ENCODE results near the gene UBE2B. TPM values are rescaled to one million over a fixed set of nuclear protein-coding genes. Genes with fewer than 3 reads are reported as not detected.
"Not testable (repeated sequence)": the region's sequence is repeated elsewhere in the genome, so short reads cannot be mapped to it uniquely, and the experiment has no call there.

The UBE2B gene
- total RNA-seq = 89.4 TPM

- DNase-seq (ENCODE audit: low spot score) = peak; percentile 99
Measured at GRCh38 chr5:134370871-134371833, at the start of gene UBE2B. TSS of gene UBE2B (plus strand) at chr5:134371569. CDS start at chr5:134371596, 27 bp downstream.

DNA sequence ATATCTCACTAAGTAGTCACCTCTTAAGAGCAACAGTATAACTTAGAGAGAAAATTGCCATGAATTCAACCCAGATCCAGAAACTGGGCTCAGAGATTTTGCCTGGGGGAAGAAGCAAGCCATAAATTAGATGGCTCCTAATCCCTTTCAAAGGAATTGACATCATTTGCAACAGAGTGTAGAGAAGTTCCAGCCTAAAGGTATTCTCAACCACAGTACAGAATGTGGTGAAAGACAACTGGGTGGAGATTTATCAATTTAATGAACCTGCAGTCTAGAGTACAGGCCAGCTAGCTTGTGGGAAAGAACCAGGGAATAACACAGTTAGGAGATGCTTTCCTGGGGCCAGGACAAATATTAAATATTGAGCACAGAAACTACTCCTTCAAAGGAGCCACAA, 44.0 kb upstream of the UBE2B start:
- no peak for DNase-seq (ENCODE audit: low spot score)

DNA sequence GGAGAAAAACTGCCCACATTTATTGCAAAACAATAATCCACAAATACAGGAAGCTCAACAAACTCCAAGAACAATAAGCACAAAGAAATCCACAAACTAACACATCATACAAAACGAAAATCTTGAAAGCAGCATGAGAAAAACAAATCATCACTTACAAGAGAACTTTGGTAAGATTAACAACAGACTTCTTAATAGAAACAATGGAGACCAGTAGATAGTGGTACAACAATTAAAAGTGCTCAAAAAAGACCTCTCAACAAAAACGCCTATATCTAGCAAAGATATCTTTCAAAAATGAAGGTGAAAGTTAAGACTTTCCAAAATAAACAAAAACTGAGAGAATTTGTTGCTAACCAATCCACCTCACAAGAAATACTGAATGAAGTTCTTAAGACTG, 42.8 kb upstream of the UBE2B start:
- no peak for DNase-seq (ENCODE audit: low spot score)

DNA sequence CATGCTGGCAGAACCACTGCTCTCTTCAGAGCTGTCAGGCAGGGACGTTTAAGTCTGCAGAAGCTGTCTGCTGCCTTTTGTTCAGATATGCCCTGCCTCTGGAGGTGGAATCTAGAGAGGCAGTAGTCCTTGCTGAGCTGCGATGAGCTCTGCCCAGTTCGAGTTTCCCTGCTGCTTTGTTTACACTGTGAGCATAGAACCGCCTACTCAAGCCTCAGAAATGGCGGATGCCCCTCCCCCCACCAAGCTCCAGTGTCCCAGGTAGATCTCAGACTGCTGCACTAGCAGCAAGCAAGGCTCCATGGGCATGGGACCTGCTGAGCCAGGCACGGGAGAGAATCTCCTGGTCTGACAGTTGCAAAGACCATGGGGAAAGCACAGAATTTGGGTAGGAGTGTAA, 34.5 kb upstream of the UBE2B start:
- not testable (repeated sequence) for DNase-seq (ENCODE audit: low spot score)

GRCh38 chr5:134343500-134343899, 27.9 kb upstream of the UBE2B start:
- not testable (repeated sequence) for DNase-seq (ENCODE audit: low spot score)

DNA sequence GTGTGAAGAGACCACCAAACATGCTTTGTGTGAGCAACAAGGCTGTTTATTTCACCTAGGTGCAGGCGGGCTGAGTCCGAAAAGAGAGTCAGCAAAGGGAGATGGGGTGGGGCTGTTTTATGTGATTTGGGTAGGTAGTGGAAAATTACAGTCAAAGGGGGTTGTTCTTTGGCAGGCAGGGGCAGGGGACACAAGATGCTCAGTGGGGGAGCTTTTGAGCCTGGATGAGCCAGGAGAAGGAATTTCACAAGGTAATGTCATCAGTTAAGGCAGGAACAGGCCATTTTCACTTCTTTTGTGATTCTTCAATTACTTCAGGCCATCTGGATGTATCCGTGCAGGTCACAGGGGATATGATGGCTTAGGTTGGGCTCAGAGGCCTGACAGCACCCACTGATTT, 25.9 kb upstream of the UBE2B start:
- DNase-seq (ENCODE audit: low spot score) = not testable (repeated sequence)

DNA sequence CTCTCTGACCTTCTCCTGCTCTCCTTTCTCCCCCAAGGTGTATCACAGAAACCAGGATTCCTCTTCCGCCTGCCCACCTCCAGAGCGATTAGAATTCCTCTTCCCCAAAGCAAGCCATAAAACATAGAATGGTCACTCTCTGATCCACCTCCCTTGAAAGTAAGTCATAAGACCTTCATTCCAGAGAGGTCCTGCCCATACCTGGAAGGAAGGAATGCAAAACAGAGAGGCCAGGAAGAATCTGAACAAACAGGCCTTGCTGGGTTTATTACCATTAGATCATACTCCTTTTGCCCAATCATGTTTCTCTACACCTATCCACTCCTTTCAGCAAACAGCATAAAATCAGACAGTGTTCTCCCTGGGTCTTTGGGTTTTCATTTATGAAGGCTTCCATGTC, 25.4 kb upstream of the UBE2B start:
- DNase-seq (ENCODE audit: low spot score) = no peak

DNA sequence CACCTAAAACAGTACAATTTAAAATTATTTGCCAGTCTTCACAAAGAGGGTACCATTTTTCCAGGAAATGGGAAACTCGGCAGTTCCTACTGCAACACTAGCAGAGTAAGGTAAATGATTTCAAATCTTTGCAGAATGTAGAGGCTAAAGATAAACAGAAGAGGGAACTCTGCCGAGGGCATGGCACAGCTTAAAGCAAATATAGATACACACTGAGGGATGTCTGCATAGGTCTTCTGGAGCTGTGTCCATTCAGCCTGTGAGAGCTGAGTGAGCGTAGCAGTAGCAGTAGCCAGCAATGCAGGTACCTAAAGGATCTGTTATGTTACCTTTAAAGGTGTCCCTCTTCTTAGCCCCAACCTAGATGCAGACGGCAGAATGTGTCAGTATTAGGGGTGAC, 21.9 kb upstream of the UBE2B start:
- no peak for DNase-seq (ENCODE audit: low spot score)

DNA sequence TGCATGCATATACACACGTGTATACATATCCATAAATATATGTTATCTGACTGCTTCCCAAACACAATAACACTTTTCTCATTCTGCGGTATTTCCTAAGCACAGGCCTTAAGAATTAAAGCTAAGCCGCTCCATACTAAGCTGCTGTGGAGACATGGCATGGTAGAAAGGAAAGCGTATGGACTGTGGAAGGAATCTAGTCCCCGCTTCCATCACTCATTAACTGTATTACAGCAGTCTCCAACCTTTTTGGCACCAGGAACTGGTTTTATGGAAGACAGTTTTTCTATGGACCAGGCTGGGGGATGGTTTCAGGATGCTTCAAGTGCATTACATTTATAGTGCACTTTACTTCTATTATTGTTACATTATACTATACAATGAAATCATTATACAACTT, 15.7 kb upstream of the UBE2B start:
- no peak for DNase-seq (ENCODE audit: low spot score)

GRCh38 chr5:134365604-134366003, 5.8 kb upstream of the UBE2B start:
- no peak for DNase-seq (ENCODE audit: low spot score)

DNA sequence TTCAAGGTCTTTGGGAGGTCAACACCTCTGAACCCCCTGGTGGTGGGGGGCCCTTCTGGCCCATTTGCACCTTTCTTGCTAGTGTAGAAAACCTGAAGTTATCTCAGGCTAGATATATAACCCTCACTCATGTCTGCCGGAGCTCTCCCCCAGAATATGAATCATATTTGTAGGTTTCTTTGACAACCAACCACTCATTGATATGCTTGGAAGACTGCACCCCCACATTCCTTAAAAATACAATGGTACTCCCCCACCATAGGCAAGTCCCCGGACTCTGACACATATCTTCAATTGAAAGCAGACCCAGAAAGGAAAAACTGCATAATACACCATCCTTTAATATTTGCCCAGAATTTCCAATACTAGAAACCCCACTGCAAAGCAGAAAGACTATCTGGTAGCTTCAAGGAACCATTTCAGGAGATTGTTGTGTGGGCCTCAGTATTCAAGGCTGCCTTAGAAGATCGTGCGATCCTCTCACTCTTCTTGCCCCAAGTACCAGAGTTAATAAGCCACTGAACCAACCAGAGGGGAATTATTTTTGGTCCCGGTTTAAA, 978 bp upstream of the UBE2B start:
- no peak for DNase-seq (ENCODE audit: low spot score)

DNA sequence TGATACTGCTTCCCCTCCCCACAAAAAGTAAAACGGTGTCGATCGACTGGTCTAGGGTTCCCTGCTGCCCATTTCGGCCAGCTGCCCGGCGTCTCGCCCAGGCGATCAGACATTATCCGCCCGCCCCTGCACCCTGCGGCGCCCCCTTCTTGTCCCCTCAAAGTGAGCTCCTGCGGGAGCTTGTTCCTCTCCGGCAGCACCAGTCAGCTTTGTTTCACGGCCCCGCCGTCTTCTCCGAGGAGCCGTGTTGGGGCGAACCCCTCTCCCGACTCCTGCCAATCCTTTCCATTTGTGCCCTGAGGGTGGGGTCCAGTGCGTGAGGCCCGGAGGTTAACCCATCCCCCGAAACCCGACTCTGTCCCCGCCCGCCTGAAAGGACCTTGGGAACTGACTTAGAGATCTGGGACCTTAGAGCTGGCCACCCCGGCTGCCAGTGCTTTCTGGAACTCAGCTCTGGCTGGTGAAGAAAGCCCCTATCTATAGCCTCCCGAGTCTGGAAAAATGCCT, 518 bp downstream of the UBE2B start:
- DNase-seq (ENCODE audit: low spot score) = peak; percentile 37

DNA sequence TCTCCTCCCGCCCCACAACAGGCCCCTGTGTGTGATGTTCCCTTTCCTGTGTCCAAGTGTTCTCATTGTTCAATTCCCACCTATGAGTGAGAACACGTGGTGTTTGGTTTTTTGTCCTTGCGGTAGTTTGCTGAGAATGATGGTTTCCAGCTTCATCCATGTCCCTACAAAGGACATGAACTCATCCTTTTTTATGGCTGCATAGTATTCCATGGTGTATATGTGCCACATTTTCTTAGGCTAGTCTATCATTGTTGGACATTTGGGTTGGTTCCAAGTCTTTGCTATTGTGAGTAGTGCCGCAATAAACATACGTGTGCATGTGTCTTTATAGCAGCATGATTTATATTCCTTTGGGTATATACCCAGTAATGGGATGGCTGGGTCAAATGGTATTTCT, 2.3 kb downstream of the UBE2B start:
- DNase-seq (ENCODE audit: low spot score) = not testable (repeated sequence)

DNA sequence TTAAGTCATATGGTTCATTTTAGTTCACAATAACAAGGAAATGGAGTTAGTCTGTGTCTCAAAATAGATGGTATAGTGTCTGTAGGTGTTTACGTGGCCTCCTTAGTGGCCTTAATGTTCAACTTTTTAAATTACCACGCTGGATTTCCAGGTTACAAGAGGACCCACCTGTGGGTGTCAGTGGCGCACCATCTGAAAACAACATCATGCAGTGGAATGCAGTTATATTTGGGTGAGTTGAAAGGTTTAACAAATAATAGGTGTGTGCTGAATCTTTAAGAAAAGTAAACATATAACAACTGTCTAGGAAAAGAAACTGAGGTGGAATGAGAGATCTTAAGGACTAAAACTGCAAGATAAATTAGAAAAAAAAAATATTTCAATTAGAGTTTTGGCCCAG, 2.9 kb downstream of the UBE2B start:
- no peak for DNase-seq (ENCODE audit: low spot score)

- no peak for DNase-seq (ENCODE audit: low spot score)
Measured at GRCh38 chr5:134380346-134380745, 9.0 kb downstream of the UBE2B start.

GRCh38 chr5:134382204-134382603, 10.8 kb downstream of the UBE2B start:
- not testable (repeated sequence) for DNase-seq (ENCODE audit: low spot score)

- DNase-seq (ENCODE audit: low spot score) = no peak
Measured at GRCh38 chr5:134383980-134384697, 12.8 kb downstream of the UBE2B start.

DNA sequence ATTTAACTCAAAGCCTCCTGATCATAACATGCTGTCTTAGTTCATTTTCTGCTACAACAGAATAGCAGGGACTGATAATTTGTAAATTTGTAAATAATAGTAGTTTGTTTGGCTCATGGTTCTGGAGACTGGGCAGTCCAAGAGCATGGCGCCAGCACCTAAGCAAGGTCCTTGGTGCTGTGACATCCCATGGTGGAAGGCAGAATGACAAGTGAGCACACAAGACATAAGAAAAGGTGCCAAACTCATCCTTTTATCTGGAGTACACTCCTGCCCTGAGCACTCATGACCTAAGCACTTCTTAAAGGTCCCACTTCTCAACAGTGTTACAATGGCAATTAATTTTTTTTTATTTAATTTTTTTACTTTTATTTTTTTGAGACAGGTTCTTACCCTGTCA, 16.1 kb downstream of the UBE2B start:
- no peak for DNase-seq (ENCODE audit: low spot score)

- DNase-seq (ENCODE audit: low spot score) = no peak
Measured at GRCh38 chr5:134392301-134392700, 20.9 kb downstream of the UBE2B start.

DNA sequence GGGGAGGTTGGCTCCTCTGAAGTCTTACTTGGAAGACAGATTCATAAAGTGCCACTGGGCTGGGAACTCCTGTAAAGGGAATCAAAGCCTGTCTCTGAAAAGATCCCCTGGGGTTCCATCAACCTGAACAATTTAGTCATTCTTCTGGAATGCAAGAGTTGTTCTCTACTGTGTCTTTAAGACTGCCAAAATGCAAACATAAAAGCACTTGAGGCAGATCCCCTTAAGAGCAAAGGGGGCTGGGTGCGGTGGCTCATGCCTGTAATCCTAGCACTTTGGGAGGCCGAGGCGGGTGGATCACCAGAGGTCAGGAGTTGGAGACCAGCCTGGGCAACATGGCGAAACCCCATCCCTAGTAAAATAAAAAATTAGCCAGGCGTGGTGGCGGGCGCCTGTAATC, 23.6 kb downstream of the UBE2B start:
- no peak for DNase-seq (ENCODE audit: low spot score)

DNA sequence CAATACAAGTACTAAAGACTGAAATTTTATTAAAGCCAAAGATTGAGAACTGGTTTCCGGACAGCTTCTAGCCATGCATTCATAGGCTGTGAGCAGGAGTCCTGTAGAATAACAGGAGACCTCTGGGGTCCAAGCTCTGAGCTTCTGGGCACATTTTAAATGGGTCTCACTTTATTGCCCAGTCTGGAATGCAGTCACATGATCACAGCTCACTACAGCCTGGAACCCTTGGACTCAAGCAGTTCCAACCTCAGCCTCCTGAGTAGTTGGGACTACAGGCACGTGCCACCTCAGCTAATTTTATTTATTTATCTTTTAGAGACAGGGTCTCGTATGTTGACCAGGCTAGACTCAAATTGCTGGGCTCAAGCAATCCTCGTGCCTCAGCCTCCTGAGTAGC, 24.9 kb downstream of the UBE2B start:
- no peak for DNase-seq (ENCODE audit: low spot score)

- no peak for DNase-seq (ENCODE audit: low spot score)
Measured at GRCh38 chr5:134397196-134397595, 25.8 kb downstream of the UBE2B start.
